Naive B cell (primary cell): ENCODE measurements around the gene ADAM23. TPM values are rescaled to one million over a fixed set of nuclear protein-coding genes. Genes with fewer than 3 reads are reported as not detected.

ENCODE experiments used
- ATAC-seq, 2 donors: fragments of 150-1000 bp; cut with Tn5 transposase; 2 replicates each; pipeline ENCODE4 v1.10.0; 2021; ENCODE audit warnings: low read depth in 2 of 2, mild to moderate bottlenecking in 2 of 2, moderate library complexity in 2 of 2
- DNase-seq: peaks from one replicate; pipeline ENCODE4 v3.0.0; 2022
- H3K27ac Mint-ChIP-seq, 6 donors: one replicate each; pipeline ENCODE4 v1.8.0; 2020 to 2022; ENCODE audit warnings: mild to moderate bottlenecking in 6 of 6, mixed read lengths in 6 of 6, moderate library complexity in 5 of 6, inconsistent platforms in 2 of 6
- H3K27me3 Mint-ChIP-seq, 3 donors: one replicate each; pipeline ENCODE4 v1.8.0; 2021 to 2022; ENCODE audit warnings: mixed read lengths in 3 of 3, mild to moderate bottlenecking in 1 of 3
- H3K36me3 Mint-ChIP-seq, 2 donors: one replicate each; pipeline ENCODE4 v1.8.0; 2020 to 2022; ENCODE audit warnings: mixed read lengths in 2 of 2, inconsistent platforms in 1 of 2, mild to moderate bottlenecking in 1 of 2
- H3K4me1 Mint-ChIP-seq, 3 donors: one replicate each; pipeline ENCODE4 v1.8.0; 2020 to 2022; ENCODE audit warnings: mixed read lengths in 3 of 3, inconsistent platforms in 1 of 3, mild to moderate bottlenecking in 1 of 3, moderate library complexity in 1 of 3
- H3K4me3 Mint-ChIP-seq, 8 donors: one replicate each; pipeline ENCODE4 v1.8.0; 2020 to 2022; ENCODE audit warnings: mild to moderate bottlenecking in 8 of 8, mixed read lengths in 8 of 8, moderate library complexity in 8 of 8, inconsistent platforms in 2 of 8
- H3K9me3 Mint-ChIP-seq, 7 donors: one replicate each; pipeline ENCODE4 v1.8.0; 2020 to 2022; ENCODE audit warnings: mixed read lengths in 7 of 7, mild to moderate bottlenecking in 5 of 7, inconsistent platforms in 2 of 7, moderate library complexity in 1 of 7
- polyA plus RNA-seq, 6 donors: library from polyadenylated mRNA; unstranded; fragments of 300-500 nt; fragmentation: Illumina TruSeq; gene quantifications; one replicate each; pipeline ENCODE4 v1.2.3, GENCODE V29; 2021; ENCODE audit warnings: low read depth in 6 of 6

Gene ADAM23
- polyA plus RNA-seq, 6 donors from 2014 or later, result 0.26 to 2.9 (median 2.2) TPM

DNA sequence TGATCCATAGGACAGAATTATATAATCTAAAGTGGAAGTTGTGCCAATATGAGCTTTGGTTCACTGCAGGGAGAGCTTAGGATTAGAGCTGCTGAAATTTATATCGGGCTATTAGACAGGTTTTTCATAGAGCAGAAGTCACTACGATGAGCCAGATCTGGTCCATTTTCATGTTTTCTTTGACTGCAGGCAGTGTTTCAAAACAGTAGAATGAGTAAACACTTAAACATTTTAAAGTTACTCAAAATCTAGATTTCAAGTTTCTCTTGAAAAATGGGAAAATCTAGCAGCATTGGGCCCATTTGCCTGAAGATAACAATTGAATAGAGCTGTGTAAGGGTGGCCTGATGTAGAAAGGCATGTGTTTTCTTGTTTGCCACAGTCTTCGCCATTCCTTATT lies 14.5 kb upstream of the ADAM23 start:
- Mint-ChIP-seq H3K27ac (no peak overlapping the region), H3K4me3 (no peak overlapping the region), H3K36me3 (no peaks in the 10 kb centered on the region), H3K4me1 (no peaks in the 10 kb centered on the region), H3K27me3 (peaks cover 0 to 13% (median 9%) of the 10 kb centered on the region in 3 donors), H3K9me3 (peaks cover 0 to 5% (median 0%) of the 10 kb centered on the region in 7 donors)
- ATAC-seq (no peak), DNase-seq (no peak)

DNA sequence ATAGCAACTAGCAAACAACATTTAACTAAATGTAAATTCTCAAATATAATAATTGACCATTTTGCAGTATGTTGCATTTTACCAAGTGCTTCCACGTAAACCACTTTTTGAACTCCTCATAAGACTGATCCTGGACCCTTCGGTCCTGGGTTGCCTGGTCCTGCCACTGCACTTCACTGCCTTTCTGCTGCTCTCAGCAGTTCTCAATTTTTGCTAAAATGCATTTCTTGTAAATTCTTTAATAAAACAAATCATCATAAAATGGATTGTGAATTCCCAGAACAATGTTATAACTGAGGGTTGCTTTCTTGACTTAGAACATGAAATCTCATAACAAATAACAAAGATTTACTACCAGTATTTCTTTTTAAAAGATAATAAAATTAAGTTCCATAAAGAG lies 12.9 kb upstream of the ADAM23 start:
- Mint-ChIP-seq H3K27ac (no peak overlapping the region), H3K4me3 (no peak overlapping the region), H3K27me3 (peaks cover 0 to 9% (median 8%) of the 10 kb centered on the region in 3 donors), H3K36me3 (no peaks in the 10 kb centered on the region), H3K4me1 (no peaks in the 10 kb centered on the region), H3K9me3 (peaks cover 0 to 5% (median 0%) of the 10 kb centered on the region in 7 donors)
- ATAC-seq (no peak), DNase-seq (no peak)

DNA sequence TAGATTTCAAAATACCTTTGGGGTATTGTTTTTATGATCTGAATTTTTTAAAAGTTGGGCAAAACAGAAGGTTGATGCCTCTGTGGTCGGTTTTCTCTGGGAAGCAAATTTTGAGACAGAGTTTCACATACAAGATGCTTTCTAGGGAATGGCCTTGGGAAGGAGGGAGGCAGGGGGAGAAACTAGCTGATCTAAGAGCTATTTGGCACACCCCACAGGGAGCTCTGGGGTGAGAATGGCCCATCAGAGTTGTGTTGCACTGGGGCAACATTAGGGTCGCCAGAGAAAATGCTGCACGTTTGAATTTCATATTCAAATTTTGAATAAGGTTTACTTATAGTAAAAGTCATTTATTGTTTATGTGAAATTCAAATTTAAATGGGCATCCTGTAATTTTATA lies 11.9 kb upstream of the ADAM23 start:
- Mint-ChIP-seq H3K27me3 (peaks cover 5 to 12% (median 7%) of the 10 kb centered on the region in 3 donors), H3K27ac (peak overlapping the region in 1 of 6 donors; percentile 61), H3K4me1 (no peaks in the 10 kb centered on the region), H3K4me3 (no peak overlapping the region), H3K36me3 (no peaks in the 10 kb centered on the region), H3K9me3 (peaks cover 0 to 5% (median 0%) of the 10 kb centered on the region in 7 donors)
- DNase-seq (no peak), ATAC-seq (no peak)

DNA sequence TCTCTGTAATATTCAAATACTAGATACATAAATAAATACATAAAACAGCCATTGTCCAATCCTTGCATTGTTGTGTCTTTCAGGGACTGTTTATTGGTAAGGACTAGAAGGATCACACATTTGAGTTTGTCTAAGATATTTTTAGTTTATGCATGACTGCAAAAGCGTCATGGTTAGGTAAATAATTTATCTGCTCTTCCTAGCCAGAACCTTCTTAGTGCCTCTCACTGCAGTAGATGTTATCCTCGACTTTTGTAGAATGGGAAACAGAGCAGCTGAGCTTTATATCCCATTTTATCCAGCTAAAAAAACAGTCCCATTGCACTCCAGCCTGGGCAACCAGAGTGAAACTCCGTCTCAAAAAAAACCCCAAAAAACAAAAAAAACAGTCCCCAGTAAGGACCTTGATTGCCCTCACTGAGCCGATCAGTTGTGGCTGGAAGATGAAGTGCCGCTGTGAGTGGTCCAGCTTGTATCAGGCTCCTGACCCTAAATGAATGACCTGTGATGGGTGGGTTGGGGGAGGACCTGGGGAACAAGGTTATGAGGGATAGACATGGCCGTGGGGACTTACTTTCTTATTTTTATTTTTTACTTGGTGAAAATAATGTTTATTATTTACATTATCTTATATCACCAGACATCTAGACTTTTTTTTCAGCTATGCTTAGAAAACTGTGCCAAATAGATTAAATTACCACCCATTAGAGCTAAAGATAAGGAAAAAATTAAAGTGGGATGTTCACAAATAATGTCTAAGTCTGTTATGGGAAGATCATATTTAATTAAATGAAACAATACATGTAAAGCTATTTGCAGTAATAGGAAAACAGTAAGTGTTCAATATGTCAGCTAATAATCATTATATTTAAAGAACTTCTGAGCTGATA lies 10.9 kb upstream of the ADAM23 start:
- H3K27ac Mint-ChIP-seq, result no peak overlapping the region
- peaks cover 0 to 5% (median 0%) of the 10 kb centered on the region in 7 donors for H3K9me3 Mint-ChIP-seq
- H3K4me3 Mint-ChIP-seq, result no peak overlapping the region
- H3K4me1 Mint-ChIP-seq, result no peaks in the 10 kb centered on the region
- ATAC-seq, result no peak
- peaks cover 7 to 15% (median 9%) of the 10 kb centered on the region in 3 donors for H3K27me3 Mint-ChIP-seq
- no peaks in the 10 kb centered on the region for H3K36me3 Mint-ChIP-seq
- no peak for DNase-seq

DNA sequence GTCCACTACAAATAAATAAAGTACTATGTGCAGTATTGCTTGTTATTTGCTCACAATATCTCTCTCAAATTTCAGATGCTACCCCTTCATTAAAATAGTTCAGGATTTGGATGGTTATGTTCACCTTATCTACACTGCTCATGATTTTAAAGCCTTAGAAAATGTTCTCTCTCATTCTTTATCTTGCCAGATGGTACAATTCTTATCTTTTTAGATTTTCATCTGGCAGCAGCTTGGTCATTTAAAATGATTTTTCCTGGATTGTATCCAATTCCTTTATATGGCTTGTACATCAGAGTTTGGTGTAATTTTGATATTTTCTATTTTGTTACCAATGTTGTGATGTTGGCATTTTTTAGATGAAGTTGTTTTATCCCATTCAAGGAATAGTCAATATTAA lies 10.1 kb upstream of the ADAM23 start:
- no peak overlapping the region for H3K4me3 Mint-ChIP-seq
- DNase-seq, result no peak
- no peak for ATAC-seq
- no peaks in the 10 kb centered on the region for H3K36me3 Mint-ChIP-seq
- H3K4me1 Mint-ChIP-seq, result no peaks in the 10 kb centered on the region
- H3K27ac Mint-ChIP-seq, result no peak overlapping the region
- H3K9me3 Mint-ChIP-seq, result no peaks in the 10 kb centered on the region
- H3K27me3 Mint-ChIP-seq, result peaks cover 14 to 18% (median 15%) of the 10 kb centered on the region in 3 donors

DNA sequence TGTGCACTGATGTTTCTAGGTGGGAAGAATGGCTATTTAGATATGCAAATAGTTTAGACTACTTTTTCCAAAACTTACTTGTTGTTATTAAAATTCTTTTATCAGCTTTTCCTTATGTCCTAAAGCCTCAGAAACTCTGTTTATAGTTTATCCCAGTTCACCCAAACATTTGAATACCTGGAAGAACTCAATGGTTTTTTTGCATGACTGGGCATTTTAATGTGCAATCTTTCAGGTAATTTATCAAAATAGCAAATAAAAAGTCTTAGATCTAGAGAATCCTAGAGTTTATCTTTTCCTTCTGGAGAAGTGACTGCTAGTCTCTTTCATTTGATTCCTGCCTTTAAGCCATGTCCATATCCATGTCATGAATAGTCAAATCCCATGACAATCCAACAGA lies 9.6 kb upstream of the ADAM23 start:
- DNase-seq (no peak), ATAC-seq (no peak)
- H3K4me3 Mint-ChIP-seq, result no peak overlapping the region
- no peaks in the 10 kb centered on the region for H3K36me3 Mint-ChIP-seq
- H3K27me3 Mint-ChIP-seq, result peaks cover 19 to 23% (median 20%) of the 10 kb centered on the region in 3 donors
- no peaks in the 10 kb centered on the region for H3K9me3 Mint-ChIP-seq
- H3K27ac Mint-ChIP-seq, result no peak overlapping the region
- no peaks in the 10 kb centered on the region for H3K4me1 Mint-ChIP-seq

DNA sequence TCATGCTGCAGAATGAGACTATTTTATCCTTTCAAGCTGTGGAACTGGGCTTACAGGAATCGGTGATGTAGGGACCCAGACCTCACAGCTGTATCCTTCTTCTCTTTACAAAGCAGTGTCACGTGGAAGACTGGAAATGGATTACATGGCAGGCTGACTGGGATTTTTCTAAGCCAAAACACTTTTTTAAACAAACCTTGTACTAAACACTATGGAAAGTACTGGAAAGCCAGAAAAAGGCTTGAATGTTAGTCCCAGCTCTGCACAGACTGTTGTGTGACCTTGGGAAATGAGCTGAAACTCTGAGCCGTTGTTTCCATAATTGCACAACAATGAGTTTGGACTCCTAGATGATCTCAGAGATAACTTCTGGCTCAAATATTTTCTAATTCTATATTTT lies 7.6 kb upstream of the ADAM23 start:
- Mint-ChIP-seq H3K27ac (no peak overlapping the region), H3K9me3 (no peaks in the 10 kb centered on the region), H3K27me3 (peaks cover 23 to 36% (median 33%) of the 10 kb centered on the region in 3 donors), H3K4me3 (no peak overlapping the region), H3K36me3 (no peaks in the 10 kb centered on the region), H3K4me1 (no peaks in the 10 kb centered on the region)
- no peak for ATAC-seq
- DNase-seq, result no peak

DNA sequence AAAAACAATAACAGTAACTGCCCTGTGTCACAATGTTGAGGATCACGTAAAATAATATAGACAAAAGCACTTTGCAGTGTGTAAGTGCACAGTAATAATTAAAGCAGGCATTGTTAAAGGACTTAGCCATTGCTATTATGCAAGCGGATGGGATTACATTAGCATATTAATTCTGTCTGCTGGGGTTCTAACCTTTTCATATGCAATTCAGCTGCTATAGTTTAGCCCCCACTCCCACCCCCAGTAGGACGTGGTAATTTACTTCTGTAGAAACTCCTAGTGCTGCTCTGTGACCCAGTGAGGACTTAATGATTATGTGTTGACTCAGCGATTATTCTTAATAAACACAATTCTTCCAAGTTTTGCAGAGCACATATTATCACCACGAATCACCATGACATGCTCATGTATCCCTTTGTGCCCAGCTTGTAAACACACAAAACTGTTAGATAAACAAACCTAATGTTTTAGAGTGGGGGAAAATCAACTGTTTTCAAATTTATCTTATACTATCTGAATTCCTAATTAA lies 5.1 kb upstream of the ADAM23 start:
- H3K4me3 Mint-ChIP-seq, result no peak overlapping the region
- peaks cover 10 to 13% (median 12%) of the 10 kb centered on the region in 3 donors for H3K4me1 Mint-ChIP-seq
- no peaks in the 10 kb centered on the region for H3K36me3 Mint-ChIP-seq
- ATAC-seq (no peak), DNase-seq (no peak)
- no peaks in the 10 kb centered on the region for H3K9me3 Mint-ChIP-seq
- H3K27ac Mint-ChIP-seq, result no peak overlapping the region
- peaks cover 35 to 50% (median 49%) of the 10 kb centered on the region in 3 donors for H3K27me3 Mint-ChIP-seq

DNA sequence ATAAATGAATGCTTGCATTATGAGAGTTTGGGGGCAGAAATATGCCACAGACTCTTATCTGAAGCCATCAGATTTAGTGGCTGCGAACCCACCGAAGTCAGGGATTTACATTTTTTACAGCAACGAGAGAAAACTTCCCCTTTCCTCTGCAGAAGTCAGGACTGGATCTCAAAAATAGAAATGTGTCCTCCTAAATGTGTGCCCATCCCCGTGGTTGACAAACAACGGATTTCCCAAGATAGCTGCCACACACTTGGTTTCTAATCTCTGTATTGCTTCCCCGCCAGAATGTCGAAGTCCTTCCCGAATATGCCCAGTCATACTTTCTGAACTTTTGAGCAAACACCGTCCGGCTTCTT lies 879 bp upstream of the ADAM23 start:
- Mint-ChIP-seq H3K27ac (no peak overlapping the region), H3K36me3 (peaks cover 0 to 7% of the 10 kb centered on the region in 2 donors), H3K4me1 (peaks cover 16 to 19% (median 17%) of the 10 kb centered on the region in 3 donors), H3K27me3 (peaks cover 48 to 58% (median 51%) of the 10 kb centered on the region in 3 donors), H3K9me3 (no peaks in the 10 kb centered on the region), H3K4me3 (peak overlapping the region; percentile 73 to 94 (median 84))
- ATAC-seq (no peak), DNase-seq (no peak)

DNA sequence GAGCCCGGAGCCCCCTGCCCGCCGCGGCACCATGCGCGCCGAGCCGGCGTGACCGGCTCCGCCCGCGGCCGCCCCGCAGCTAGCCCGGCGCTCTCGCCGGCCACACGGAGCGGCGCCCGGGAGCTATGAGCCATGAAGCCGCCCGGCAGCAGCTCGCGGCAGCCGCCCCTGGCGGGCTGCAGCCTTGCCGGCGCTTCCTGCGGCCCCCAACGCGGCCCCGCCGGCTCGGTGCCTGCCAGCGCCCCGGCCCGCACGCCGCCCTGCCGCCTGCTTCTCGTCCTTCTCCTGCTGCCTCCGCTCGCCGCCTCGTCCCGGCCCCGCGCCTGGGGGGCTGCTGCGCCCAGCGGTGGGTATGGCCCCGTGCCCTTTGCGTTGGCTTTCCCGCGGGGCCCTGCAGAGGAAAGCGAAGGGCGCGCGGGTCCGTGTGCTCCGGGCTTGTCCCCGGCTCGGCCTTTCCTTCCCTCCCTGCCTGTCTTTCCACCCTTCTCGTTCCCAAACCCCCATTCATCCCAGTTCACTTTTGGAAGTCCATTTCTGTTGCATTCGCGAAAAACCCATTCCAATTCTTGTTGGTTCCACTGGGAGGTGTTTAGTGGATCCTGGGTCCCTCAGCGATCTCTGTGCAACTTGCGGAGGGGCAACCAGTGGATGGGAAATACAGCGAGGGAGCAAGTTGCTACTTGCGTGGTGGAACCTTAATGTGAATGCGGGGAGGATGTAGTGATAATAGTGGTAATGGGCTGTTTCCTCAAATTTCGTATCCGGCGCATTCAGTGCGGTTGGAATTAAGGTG lies 599 bp downstream of the ADAM23 start:
- H3K27ac Mint-ChIP-seq, result peak overlapping the region in 1 of 6 donors; percentile 68
- peak; percentile 64 to 69 for ATAC-seq
- DNase-seq, result peak; percentile 22
- no peaks in the 10 kb centered on the region for H3K9me3 Mint-ChIP-seq
- peak overlapping the region; percentile 82 to 93 (median 92) for H3K4me3 Mint-ChIP-seq
- H3K27me3 Mint-ChIP-seq, result peaks cover 34 to 44% (median 41%) of the 10 kb centered on the region in 3 donors
- H3K36me3 Mint-ChIP-seq, result peaks cover 0 to 7% of the 10 kb centered on the region in 2 donors
- peaks cover 16 to 19% (median 17%) of the 10 kb centered on the region in 3 donors for H3K4me1 Mint-ChIP-seq

DNA sequence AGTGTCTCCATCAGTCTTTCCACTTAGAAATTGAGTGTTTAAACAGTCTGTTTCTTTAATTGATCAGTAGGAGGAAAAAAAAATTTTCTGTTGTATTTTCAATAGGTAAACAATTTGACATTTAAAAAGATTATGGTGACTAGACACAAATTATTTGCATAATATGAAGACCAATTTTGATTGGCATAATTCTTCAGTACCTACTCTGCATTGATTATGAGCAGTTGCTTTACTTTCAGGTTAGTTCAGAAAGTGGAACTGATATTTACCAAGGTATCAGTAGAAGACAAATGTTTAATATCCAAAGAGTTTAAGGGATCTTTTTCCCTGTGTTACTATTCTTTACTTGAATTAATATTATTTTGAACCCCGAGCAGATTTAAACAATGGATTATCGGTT lies 2.6 kb downstream of the ADAM23 start:
- peak overlapping the region in 2 of 8 donors; percentile 9 to 83 for H3K4me3 Mint-ChIP-seq
- H3K4me1 Mint-ChIP-seq, result peaks cover 16 to 19% (median 17%) of the 10 kb centered on the region in 3 donors
- H3K9me3 Mint-ChIP-seq, result peaks cover 0 to 4% (median 0%) of the 10 kb centered on the region in 7 donors
- DNase-seq (no peak), ATAC-seq (no peak)
- H3K36me3 Mint-ChIP-seq, result peaks cover 0 to 11% of the 10 kb centered on the region in 2 donors
- peaks cover 28 to 34% (median 32%) of the 10 kb centered on the region in 3 donors for H3K27me3 Mint-ChIP-seq
- H3K27ac Mint-ChIP-seq, result no peak overlapping the region

DNA sequence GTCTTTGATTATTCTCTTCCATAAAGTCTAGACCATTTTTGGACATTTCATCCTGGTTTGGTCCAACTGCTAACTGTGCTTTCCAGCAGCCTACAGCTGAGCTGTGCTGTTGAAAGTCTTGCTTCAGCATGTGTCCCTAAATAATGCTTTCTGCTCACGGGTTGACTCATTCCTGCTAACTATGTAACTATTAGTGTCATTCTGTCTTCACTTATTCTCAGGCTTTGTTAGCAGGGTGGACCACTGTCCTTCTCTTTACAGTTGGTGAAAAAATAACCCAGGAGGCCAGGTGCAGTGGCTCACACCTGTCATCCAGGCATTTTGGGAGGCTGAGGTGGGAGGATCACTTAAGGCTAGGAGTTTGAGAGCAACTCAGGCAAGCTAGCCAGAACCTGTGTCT lies 8.9 kb downstream of the ADAM23 start:
- Mint-ChIP-seq H3K27ac (peak overlapping the region in 1 of 6 donors; percentile 39), H3K27me3 (peaks cover 0 to 7% (median 0%) of the 10 kb centered on the region in 3 donors), H3K9me3 (peaks cover 0 to 5% (median 0%) of the 10 kb centered on the region in 7 donors), H3K4me1 (peaks cover 2 to 16% (median 4%) of the 10 kb centered on the region in 3 donors), H3K4me3 (no peak overlapping the region), H3K36me3 (peaks cover 0 to 6% of the 10 kb centered on the region in 2 donors)
- ATAC-seq (no peak), DNase-seq (no peak)

DNA sequence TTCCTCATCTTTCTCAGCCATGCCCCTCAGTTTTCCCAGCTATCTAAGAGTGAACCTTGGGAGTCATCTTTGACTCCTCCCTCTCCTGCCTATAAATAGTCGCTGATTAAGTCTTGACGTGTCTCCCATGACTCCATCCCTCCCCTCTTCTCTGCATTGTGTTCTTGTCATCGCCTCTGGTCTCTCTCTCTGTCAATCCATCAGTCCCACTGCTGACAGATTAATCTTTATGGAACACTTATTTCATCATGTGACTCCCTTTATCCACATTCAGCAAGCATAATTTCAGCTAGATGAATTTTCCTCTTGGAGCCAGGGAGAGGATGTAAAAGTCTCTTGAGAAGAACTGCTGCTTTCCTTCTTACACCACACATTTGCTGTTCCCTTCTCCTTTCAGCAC lies 9.4 kb downstream of the ADAM23 start:
- peaks cover 0 to 7% (median 0%) of the 10 kb centered on the region in 3 donors for H3K27me3 Mint-ChIP-seq
- ATAC-seq, result no peak
- DNase-seq, result no peak
- peaks cover 0 to 6% of the 10 kb centered on the region in 2 donors for H3K36me3 Mint-ChIP-seq
- no peak overlapping the region for H3K27ac Mint-ChIP-seq
- H3K4me3 Mint-ChIP-seq, result no peak overlapping the region
- peaks cover 7 to 20% (median 8%) of the 10 kb centered on the region in 3 donors for H3K4me1 Mint-ChIP-seq
- H3K9me3 Mint-ChIP-seq, result peaks cover 0 to 5% (median 0%) of the 10 kb centered on the region in 7 donors
